Naive thymus-derived CD4-positive, alpha-beta T cell (primary cell): ENCODE results near the gene SLC16A12. TPM values are rescaled to one million over a fixed set of nuclear protein-coding genes. Genes with fewer than 3 reads are reported as not detected.
"Not testable (repeated sequence)": the region's sequence is repeated elsewhere in the genome, so short reads cannot be mapped to it uniquely, and the experiment has no call there.

Experiments
- ATAC-seq: fragments of 150-1000 bp; cut with Tn5 transposase; 2 replicates; pipeline ENCODE4 v1.10.0; 2021; ENCODE audit warnings: mild to moderate bottlenecking, moderate library complexity
- CTCF ChIA-PET: fragments of 350-600 bp; sonication (Branson Sonifier 250); formaldehyde crosslinking; loops from one replicate; lab custom pipeline; 2021; ENCODE audit warnings: antibody characterized with exemption; lab: Charles Lee
- POLR2A ChIA-PET: fragments of 350-600 bp; sonication (Branson Sonifier 250); formaldehyde crosslinking; loops from one replicate; lab custom pipeline; 2021; ENCODE audit warnings: antibody characterized with exemption, inconsistent platforms; lab: Charles Lee
- DNase-seq, 9 donors: peaks; one replicate each; pipeline versions ENCODE4 v3.0.0 to v3.0.0-alpha.2; 2020 to 2022; ENCODE audit warnings: mixed read lengths in 1 of 9
- H3K27ac ChIP-seq: one replicate; pipeline ENCODE4 v1.7.0; 2013; ENCODE audit warnings: mild to moderate bottlenecking, low read depth, low read length, moderate library complexity
- H3K27me3 ChIP-seq, 2 donors: one replicate each; pipeline ENCODE4 v1.7.0; 2013; ENCODE audit warnings: low read length in 2 of 2, mild to moderate bottlenecking in 2 of 2, moderate library complexity in 2 of 2; ENCODE audit not compliant: control insufficient read depth in 2 of 2, insufficient read depth in 2 of 2
- H3K36me3 ChIP-seq, 3 experiments: 1 replicate in 2 of 3; 2 replicates in 1 of 3; pipeline ENCODE4 v1.7.0; 2013; ENCODE audit warnings: low read length in 3 of 3, mild to moderate bottlenecking in 3 of 3, moderate library complexity in 1 of 3; ENCODE audit not compliant: insufficient read depth in 3 of 3, control insufficient read depth in 2 of 3
- H3K4me1 ChIP-seq, 2 donors: one replicate each; pipeline ENCODE4 v1.7.0; 2013; ENCODE audit warnings: low read length in 2 of 2, mild to moderate bottlenecking in 2 of 2, moderate library complexity in 1 of 2; ENCODE audit not compliant: control insufficient read depth in 2 of 2, insufficient read depth in 2 of 2
- H3K4me3 ChIP-seq: 2 replicates; pipeline ENCODE4 v1.7.0; 2013; ENCODE audit warnings: mild to moderate bottlenecking, low read length
- H3K9me3 ChIP-seq, 3 experiments: 1 replicate in 2 of 3; 2 replicates in 1 of 3; pipeline ENCODE4 v1.7.0; 2013; ENCODE audit warnings: low read length in 3 of 3; ENCODE audit not compliant: control insufficient read depth in 2 of 3
- H3K27ac Mint-ChIP-seq, 9 donors: one replicate each; pipeline ENCODE4 v1.8.0; 2020 to 2022; ENCODE audit warnings: mixed read lengths in 9 of 9, mild to moderate bottlenecking in 8 of 9, moderate library complexity in 5 of 9, inconsistent platforms in 2 of 9
- H3K27me3 Mint-ChIP-seq, 5 donors: one replicate each; pipeline ENCODE4 v1.8.0; 2021 to 2022; ENCODE audit warnings: mixed read lengths in 5 of 5, mild to moderate bottlenecking in 1 of 5
- H3K36me3 Mint-ChIP-seq, 5 donors: one replicate each; pipeline ENCODE4 v1.8.0; 2020 to 2022; ENCODE audit warnings: mixed read lengths in 5 of 5, mild to moderate bottlenecking in 3 of 5, inconsistent platforms in 1 of 5
- H3K4me1 Mint-ChIP-seq, 7 donors: one replicate each; pipeline ENCODE4 v1.8.0; 2020 to 2022; ENCODE audit warnings: mixed read lengths in 7 of 7, mild to moderate bottlenecking in 3 of 7, inconsistent platforms in 1 of 7
- H3K4me3 Mint-ChIP-seq, 10 donors: one replicate each; pipeline ENCODE4 v1.8.0; 2020 to 2022; ENCODE audit warnings: mild to moderate bottlenecking in 10 of 10, mixed read lengths in 10 of 10, moderate library complexity in 6 of 10, inconsistent platforms in 2 of 10
- H3K9me3 Mint-ChIP-seq, 11 donors: one replicate each; pipeline ENCODE4 v1.8.0; 2020 to 2022; ENCODE audit warnings: mixed read lengths in 11 of 11, mild to moderate bottlenecking in 4 of 11, inconsistent platforms in 1 of 11, moderate library complexity in 1 of 11
- intact Hi-C, 2 donors: fragments of 100-400 bp; cut with micrococcal nuclease; formaldehyde crosslinking; loops; one replicate each; pipeline ENCODE4 v1.15.1; 2023
- polyA plus RNA-seq, 2 donors: library from polyadenylated mRNA; unstranded; fragments of 300-500 nt; fragmentation: Illumina TruSeq; gene quantifications; one replicate each; pipeline ENCODE4 v1.2.3, GENCODE V29; 2021
- total RNA-seq, 6 experiments: library from RNA in 5 of 6; stranded (reverse) in 5 of 6; gene quantifications; 1 replicate in 5 of 6; 2 replicates in 1 of 6; pipeline ENCODE4 v1.2.3 and lab custom pipeline; 2021 to 2026

Gene SLC16A12
- total and polyA plus RNA-seq, 7 experiments from 2014 or later: not detected

GRCh38 chr10:89550509-89550908 is 15.1 kb upstream of the SLC16A12 start:
- ChIA-PET POLR2A (no interaction called here), CTCF (no interaction called here)
- H3K9me3 ChIP-seq: no peaks in the 10 kb centered on the region
- H3K27me3 ChIP-seq: no peaks in the 10 kb centered on the region
- no peaks in the 10 kb centered on the region for H3K4me1 ChIP-seq
- H3K36me3 ChIP-seq: no peaks in the 10 kb centered on the region
- intact Hi-C loops: no loop called here
- no peak overlapping the region for H3K27ac ChIP-seq
- Mint-ChIP-seq H3K27me3 (peaks cover 0 to 25% (median 4%) of the 10 kb centered on the region in 5 donors), H3K4me1 (no peaks in the 10 kb centered on the region), H3K9me3 (peaks cover 0 to 5% (median under 1%) of the 10 kb centered on the region in 11 donors), H3K36me3 (no peaks in the 10 kb centered on the region), H3K4me3 (no peak overlapping the region), H3K27ac (no peak overlapping the region)
- no peak for DNase-seq
- no peak overlapping the region for H3K4me3 ChIP-seq
- ATAC-seq: no peak

DNA sequence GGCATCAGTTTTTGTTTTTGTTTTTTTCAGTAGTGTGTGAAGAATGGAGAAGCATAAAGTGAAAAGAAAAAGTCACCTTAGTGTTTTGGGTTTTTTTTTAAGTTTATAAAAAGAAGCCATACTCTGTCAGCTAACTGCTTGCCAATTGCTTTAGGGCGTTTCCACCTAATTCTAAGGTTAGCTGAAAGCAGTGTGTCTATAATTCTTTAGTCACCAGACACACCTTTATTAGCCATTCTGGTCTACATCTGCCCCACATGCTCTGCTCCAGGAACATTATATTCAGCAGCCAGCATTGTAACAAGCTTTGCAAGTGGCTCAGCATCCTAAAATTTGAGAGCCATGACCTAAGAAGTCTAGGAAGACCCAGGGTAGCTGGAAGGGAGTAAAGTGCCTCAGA is 14.1 kb upstream of the SLC16A12 start:
- no peaks in the 10 kb centered on the region for H3K4me1 Mint-ChIP-seq
- H3K27me3 Mint-ChIP-seq: peaks cover 0 to 27% (median 4%) of the 10 kb centered on the region in 5 donors
- no peak overlapping the region for H3K27ac ChIP-seq
- no peak overlapping the region for H3K4me3 ChIP-seq
- H3K27me3 ChIP-seq: no peaks in the 10 kb centered on the region
- H3K9me3 Mint-ChIP-seq: peaks cover 0 to 9% (median 3%) of the 10 kb centered on the region in 11 donors
- H3K27ac Mint-ChIP-seq: no peak overlapping the region
- ChIA-PET POLR2A (interaction anchor here (0.7 kb wide), 1 partner anchor 18 kb away, joined by 6 read pairs; no protein-coding TSS in a partner anchor), CTCF (no interaction called here)
- intact Hi-C loops: no loop called here
- H3K4me1 ChIP-seq: no peaks in the 10 kb centered on the region
- ATAC-seq (no peak), DNase-seq (no peak)
- no peaks in the 10 kb centered on the region for H3K36me3 Mint-ChIP-seq
- H3K9me3 ChIP-seq: no peaks in the 10 kb centered on the region
- H3K4me3 Mint-ChIP-seq: no peak overlapping the region
- H3K36me3 ChIP-seq: no peaks in the 10 kb centered on the region

GRCh38 chr10:89548673-89549072 is 13.3 kb upstream of the SLC16A12 start:
- no peaks in the 10 kb centered on the region for H3K36me3 Mint-ChIP-seq
- DNase-seq (no peak), ATAC-seq (no peak)
- peaks cover 0 to 9% (median 3%) of the 10 kb centered on the region in 11 donors for H3K9me3 Mint-ChIP-seq
- intact Hi-C loops: no loop called here
- no peak overlapping the region for H3K27ac ChIP-seq
- no peak overlapping the region for H3K4me3 ChIP-seq
- H3K27ac Mint-ChIP-seq: no peak overlapping the region
- no peak overlapping the region for H3K4me3 Mint-ChIP-seq
- no peaks in the 10 kb centered on the region for H3K36me3 ChIP-seq
- CTCF ChIA-PET: no interaction called here
- H3K27me3 ChIP-seq: no peaks in the 10 kb centered on the region
- no peaks in the 10 kb centered on the region for H3K9me3 ChIP-seq
- POLR2A ChIA-PET: interaction anchor here (0.7 kb wide), 1 partner anchor 17 kb away, joined by 6 read pairs; no protein-coding TSS in a partner anchor
- H3K4me1 ChIP-seq: no peaks in the 10 kb centered on the region
- H3K4me1 Mint-ChIP-seq: no peaks in the 10 kb centered on the region
- H3K27me3 Mint-ChIP-seq: peaks cover 0 to 27% (median 4%) of the 10 kb centered on the region in 5 donors

DNA sequence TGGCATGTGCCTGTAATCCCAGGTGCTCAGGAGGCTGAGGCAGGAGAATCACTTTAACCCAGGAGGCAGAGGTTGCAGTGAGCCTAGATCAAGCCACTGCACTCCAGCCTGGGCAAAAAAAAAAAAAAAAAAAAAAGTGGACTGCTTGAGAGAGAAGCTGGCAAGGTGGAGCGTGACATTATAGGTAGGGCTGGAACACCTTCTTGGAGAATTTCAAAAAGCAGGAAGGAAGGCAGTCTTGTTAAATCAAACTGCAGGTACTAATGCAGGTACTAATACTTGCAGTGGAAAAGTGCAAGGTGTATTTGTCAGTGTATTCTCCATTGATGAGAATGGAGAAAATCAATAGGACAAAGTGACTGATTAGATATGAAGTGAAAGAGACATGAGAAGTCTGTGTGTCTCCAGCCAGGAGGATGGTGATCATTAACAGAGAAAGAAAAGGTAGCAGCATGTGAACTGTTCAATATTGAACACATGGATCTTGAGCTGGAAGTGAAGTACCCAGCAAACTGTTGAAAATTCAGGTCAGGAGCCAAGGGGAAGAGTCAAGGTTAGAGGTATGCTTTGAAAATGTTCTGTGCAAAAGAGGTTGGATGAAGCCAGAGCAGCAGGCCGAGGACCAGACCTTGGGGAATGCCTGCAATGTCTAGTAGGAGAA is 12.6 kb upstream of the SLC16A12 start:
- Mint-ChIP-seq H3K27me3 (peaks cover 0 to 27% (median 4%) of the 10 kb centered on the region in 5 donors), H3K4me3 (no peak overlapping the region), H3K27ac (no peak overlapping the region), H3K9me3 (peaks cover 0 to 9% (median 3%) of the 10 kb centered on the region in 11 donors), H3K4me1 (no peaks in the 10 kb centered on the region), H3K36me3 (no peaks in the 10 kb centered on the region)
- ChIA-PET CTCF (no interaction called here), POLR2A (no interaction called here)
- H3K27me3 ChIP-seq: no peaks in the 10 kb centered on the region
- H3K36me3 ChIP-seq: no peaks in the 10 kb centered on the region
- H3K9me3 ChIP-seq: no peaks in the 10 kb centered on the region
- ATAC-seq: no peak
- intact Hi-C loops: no loop called here
- H3K4me3 ChIP-seq: no peak overlapping the region
- DNase-seq: no peak
- H3K27ac ChIP-seq: no peak overlapping the region
- no peaks in the 10 kb centered on the region for H3K4me1 ChIP-seq

GRCh38 chr10:89546651-89547050 is 11.3 kb upstream of the SLC16A12 start:
- H3K36me3 Mint-ChIP-seq, H3K9me3 ChIP-seq, H3K27me3 ChIP-seq, H3K27ac ChIP-seq, H3K4me3 ChIP-seq, H3K4me3 Mint-ChIP-seq, H3K36me3 ChIP-seq, H3K4me1 Mint-ChIP-seq, H3K9me3 Mint-ChIP-seq, POLR2A ChIA-PET, intact Hi-C loops, CTCF ChIA-PET, DNase-seq, H3K27ac Mint-ChIP-seq, ATAC-seq, H3K4me1 ChIP-seq: not testable (repeated sequence)
- H3K27me3 Mint-ChIP-seq: peaks cover 5 to 29% (median 5%) of the 10 kb centered on the region in 5 donors

DNA sequence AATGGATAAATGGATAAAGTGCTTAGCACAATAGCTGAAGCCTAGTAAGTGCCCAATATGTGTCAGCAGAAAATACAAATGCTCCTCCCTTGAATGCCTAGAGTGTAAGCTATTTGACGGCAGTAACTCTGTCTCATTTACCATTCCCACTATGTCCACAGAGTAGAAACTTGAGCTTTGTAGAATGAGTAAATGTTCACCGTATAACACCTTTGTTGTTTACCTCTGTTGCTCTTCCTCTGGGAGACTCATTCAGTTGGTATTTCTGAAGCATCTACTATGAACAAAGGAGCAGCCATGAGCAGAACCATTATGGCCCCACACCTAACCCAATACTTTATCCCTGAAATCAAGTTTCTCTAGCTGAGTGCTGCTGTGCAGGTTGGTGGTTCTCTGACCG is 8.4 kb upstream of the SLC16A12 start:
- POLR2A ChIA-PET: interaction anchor here (0.6 kb wide), 1 partner anchor 23 kb away, joined by 3 read pairs; no protein-coding TSS in a partner anchor
- H3K4me3 ChIP-seq: no peak overlapping the region
- H3K36me3 Mint-ChIP-seq: no peaks in the 10 kb centered on the region

More for the DNA sequence above, 8.4 kb upstream of the SLC16A12 start:
- H3K4me1 ChIP-seq: no peaks in the 10 kb centered on the region
- DNase-seq: no peak
- H3K9me3 Mint-ChIP-seq: peaks cover 0 to 9% (median 3%) of the 10 kb centered on the region in 11 donors
- CTCF ChIA-PET: interaction anchor here (0.6 kb wide), 1 partner anchor 1481 kb away, joined by 4 read pairs; no protein-coding TSS in a partner anchor
- peaks cover 20 to 39% (median 25%) of the 10 kb centered on the region in 5 donors for H3K27me3 Mint-ChIP-seq
- intact Hi-C loops: no loop called here
- H3K9me3 ChIP-seq: no peaks in the 10 kb centered on the region
- H3K4me3 Mint-ChIP-seq: no peak overlapping the region
- H3K27ac Mint-ChIP-seq: no peak overlapping the region
- H3K27me3 ChIP-seq: no peaks in the 10 kb centered on the region
- no peaks in the 10 kb centered on the region for H3K36me3 ChIP-seq
- ATAC-seq: no peak
- no peaks in the 10 kb centered on the region for H3K4me1 Mint-ChIP-seq
- H3K27ac ChIP-seq: no peak overlapping the region
